Tongue (tissue), 2 donors: Measurements from ENCODE around the gene PARP2. TPM values are rescaled to one million over a fixed set of nuclear protein-coding genes. Genes with fewer than 3 reads are reported as not detected.
"Not testable (repeated sequence)": the region's sequence is repeated elsewhere in the genome, so short reads cannot be mapped to it uniquely, and the experiment has no call there.

ENCODE experiments used
- DNase-seq: peaks from one replicate; pipeline ENCODE4 v3.0.0-alpha.2; 2015
- total RNA-seq: library from RNA; depleted of rRNA; stranded (reverse); fragments of >200 nt; gene quantifications from one replicate; pipeline ENCODE4 v1.2.3, GENCODE V29; 2014

The PARP2 gene
- total RNA-seq, 1 donor from 2014 or later = 14.2 TPM

- DNase-seq = no peak
Observed at GRCh38 chr14:20347747-20348146, 4.3 kb downstream of the PARP2 start.

DNA sequence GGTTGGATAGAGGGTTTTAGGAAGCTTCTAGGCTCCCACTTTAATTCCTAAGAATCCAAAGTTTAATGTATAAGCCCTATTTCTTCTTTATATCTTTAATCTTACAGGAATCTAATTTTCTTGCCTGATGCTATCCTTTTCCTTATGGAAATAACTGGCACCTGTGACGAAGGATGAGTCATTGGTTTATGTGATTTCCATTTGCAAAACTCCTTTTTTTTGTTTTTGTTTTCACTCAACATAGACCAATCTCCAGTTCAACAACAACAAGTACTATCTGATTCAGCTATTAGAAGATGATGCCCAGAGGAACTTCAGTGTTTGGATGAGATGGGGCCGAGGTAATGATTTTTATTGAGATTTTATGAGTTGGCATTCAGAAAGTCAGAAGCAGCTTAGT is 6.8 kb downstream of the PARP2 start:
- DNase-seq = no peak

- DNase-seq = no peak
Observed at GRCh38 chr14:20350860-20351259, 7.4 kb downstream of the PARP2 start.

GRCh38 chr14:20356422-20356821 is 13.0 kb downstream of the PARP2 start:
- DNase-seq = no peak

DNA sequence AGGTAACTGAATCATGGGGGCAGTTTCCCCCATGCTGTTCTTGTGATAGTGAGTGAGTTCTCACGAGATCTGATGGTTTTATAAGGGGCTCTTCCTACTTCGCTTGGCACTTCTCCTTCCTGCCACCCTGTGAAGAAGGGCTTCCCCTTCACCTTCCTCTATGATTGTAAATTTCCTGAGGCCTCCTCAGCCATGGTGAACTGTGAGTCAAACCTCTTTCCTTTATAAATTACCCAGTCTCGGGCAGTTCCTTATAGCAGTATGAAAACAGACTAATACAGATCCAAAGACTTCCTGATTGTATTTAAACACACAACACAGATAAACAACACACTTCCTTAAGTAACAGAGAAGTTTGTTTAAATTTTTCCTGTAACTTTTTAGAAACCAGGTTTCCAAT is 15.0 kb downstream of the PARP2 start:
- DNase-seq = not testable (repeated sequence)

GRCh38 chr14:20365928-20366327 is 22.5 kb downstream of the PARP2 start:
- DNase-seq = no peak

GRCh38 chr14:20372796-20373195 is 29.4 kb downstream of the PARP2 start:
- DNase-seq = no peak

- no peak for DNase-seq
Observed at GRCh38 chr14:20375471-20375870, 32.0 kb downstream of the PARP2 start.

DNA sequence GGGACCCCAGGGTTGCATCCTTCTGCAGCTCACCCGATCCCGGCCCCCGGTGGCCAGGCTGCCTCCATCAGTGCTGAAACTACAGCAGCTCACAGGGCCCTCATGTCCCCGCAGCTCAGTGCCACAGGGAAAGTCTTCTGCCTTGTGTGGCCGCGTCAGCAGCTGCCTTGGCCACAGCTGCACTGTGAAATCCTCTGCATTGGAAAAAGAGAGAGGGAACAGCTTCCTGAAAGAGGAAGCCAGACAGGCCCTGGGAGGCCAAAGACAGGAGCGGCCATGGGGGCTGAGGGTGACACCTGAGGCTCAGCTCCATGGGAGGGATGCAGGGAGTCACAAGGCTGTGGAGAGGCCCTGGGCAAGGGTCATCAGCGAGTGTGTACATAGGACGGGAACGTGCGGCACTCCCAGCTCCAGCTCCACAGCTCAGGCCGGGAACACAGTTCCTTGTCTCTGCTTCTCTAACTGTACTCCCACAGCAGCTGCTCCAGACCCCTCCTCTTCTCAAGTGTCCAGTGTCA is 32.7 kb downstream of the PARP2 start:
- peak; percentile 37 for DNase-seq

- DNase-seq = no peak
Observed at GRCh38 chr14:20377171-20377570, 33.7 kb downstream of the PARP2 start.

DNA sequence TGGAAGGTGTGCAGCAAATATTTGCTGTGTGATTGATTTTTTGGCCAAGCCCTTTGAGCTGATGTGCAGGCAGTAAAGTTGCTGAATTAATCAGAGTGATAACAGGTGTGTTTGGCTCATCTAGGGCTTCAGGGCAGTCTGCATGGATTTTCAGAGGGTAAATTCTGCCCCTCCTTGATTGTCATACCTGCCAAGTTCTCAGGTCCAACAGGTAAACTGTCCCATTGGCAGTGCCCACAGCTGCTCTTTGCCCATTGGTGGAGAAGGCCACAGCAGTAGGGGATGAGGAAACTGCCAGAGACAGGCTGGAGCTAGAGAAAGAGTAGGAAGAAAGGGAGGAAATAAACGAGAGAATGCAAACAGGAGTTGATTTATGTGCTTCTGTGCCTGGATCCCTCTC is 36.3 kb downstream of the PARP2 start:
- DNase-seq = no peak

DNA sequence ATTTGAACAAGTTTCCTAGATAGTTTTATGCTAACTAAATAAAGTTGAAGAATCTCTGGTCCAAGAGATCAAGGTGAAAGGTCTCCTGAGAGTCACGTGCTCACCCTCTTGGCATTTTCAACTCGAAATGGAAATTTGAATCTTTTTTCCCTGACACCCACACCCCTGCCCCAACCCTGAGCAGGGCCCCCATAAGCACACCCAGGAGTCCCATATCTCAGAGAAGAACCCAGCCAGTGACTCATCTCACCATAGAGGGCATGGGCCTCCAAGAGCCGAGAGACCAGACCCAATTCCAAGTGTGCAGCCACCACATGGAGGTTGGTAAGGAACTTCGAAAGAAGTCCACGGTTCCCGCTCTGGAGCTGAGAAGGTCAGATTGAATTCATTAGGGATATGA is 37.2 kb downstream of the PARP2 start:
- DNase-seq = no peak

- DNase-seq = no peak
Observed at GRCh38 chr14:20381341-20381740, 37.9 kb downstream of the PARP2 start.

- DNase-seq = no peak
Observed at GRCh38 chr14:20382526-20382925, 39.1 kb downstream of the PARP2 start.

DNA sequence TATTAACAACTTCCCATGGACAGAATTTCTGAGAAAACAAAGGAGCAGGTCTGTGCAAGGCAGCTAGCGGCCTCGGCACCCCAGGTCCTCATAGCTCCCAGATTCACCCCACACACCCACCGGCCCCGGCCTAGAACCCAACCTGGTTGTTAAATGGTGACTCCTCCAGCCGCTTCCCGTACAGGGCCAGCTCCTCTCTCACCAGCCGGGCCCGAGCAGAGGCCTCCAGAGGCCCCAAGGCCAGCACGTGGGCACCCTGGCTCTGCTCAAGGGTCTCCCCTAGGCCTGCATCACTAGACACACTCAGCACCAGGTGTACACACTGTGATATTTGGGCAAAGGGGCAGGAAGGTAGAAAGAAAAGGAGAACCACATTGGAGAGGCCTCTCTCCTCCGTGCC is 39.6 kb downstream of the PARP2 start:
- no peak for DNase-seq

- no peak for DNase-seq
Observed at GRCh38 chr14:20383636-20384035, 40.2 kb downstream of the PARP2 start.

DNA sequence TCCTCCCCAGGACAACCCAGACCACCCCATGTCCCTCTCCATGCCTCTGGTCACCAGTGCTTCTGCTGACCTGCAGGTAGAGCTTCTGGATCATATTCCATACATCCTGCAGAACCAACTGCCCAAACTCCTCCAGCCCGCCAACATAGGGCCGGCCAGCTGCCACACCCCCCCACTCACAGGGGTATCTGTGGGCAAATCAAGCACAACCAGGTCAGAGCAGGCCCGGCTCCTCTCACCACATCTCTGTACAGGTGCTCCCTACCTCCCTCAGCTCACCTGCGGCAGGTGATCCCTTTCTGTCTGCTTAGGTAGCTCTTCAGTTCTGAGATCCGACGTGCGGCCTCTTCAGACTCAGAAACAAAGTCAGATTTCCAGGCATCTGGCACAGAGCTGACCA is 40.9 kb downstream of the PARP2 start:
- DNase-seq = no peak

- DNase-seq = no peak
Observed at GRCh38 chr14:20384886-20385285, 41.5 kb downstream of the PARP2 start.

- no peak for DNase-seq
Observed at GRCh38 chr14:20386276-20386855, 42.9 kb downstream of the PARP2 start.

- no peak for DNase-seq
Observed at GRCh38 chr14:20387576-20387975, 44.1 kb downstream of the PARP2 start.

GRCh38 chr14:20388159-20388558 is 44.7 kb downstream of the PARP2 start:
- DNase-seq = no peak

- DNase-seq = no peak
Observed at GRCh38 chr14:20391505-20391904, 48.1 kb downstream of the PARP2 start.

DNA sequence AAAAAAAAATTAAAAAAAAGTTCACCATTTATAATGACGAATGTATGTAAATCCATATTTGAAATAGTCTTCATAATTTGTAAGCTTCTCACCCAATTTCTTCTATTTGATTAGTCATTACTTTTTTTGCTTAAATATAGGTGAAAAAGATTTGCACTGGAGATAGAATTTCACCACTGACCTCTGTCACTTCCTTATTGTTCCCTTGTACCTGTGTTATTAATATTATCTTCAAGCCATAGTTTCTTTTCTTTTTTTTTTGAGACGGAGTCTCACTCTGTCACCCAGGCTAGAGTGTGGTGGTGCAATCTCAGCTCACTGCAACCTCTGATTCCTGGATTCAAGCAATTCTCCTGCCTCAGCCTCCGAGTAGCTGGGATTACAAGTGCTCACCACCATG is 54.1 kb downstream of the PARP2 start:
- DNase-seq = no peak

GRCh38 chr14:20400589-20400964 is 57.1 kb downstream of the PARP2 start:
- DNase-seq = no peak
